K562 (cell line): ENCODE data around the gene HTR1D. TPM values are rescaled to one million over a fixed set of nuclear protein-coding genes. Genes with fewer than 3 reads are reported as not detected.
A peak's percentile ranks its signal among the peaks of the same experiment; 100 is the strongest.

Source experiments
- CCNT2 ChIP-seq: IDR thresholded peaks from 2 replicates; pipeline ENCODE4 v1.6.1; 2011; ENCODE audit warnings: borderline replicate concordance, low read depth, mild to moderate bottlenecking, moderate library complexity, mixed read lengths, low read length; ENCODE audit not compliant: insufficient read length; ENCODE audit errors: extremely low read depth
- MEIS2 ChIP-seq: fragments of 450-650 bp; IDR thresholded peaks from 2 replicates; pipeline ENCODE4 v1.6.1; 2014; ENCODE audit warnings: mild to moderate bottlenecking; ENCODE audit not compliant: partially characterized antibody
- NR4A1 ChIP-seq, 2 experiments: fragments of 250-450 bp in 1 of 2; fragments of 450-650 bp in 1 of 2; sonication (Bioruptor Pico) in 1 of 2; IDR thresholded peaks; 2 replicates each; pipeline versions ENCODE4 v1.4.0 to v1.6.1; 2016 to 2020; ENCODE audit warnings: mild to moderate bottlenecking in 2 of 2, missing compliant biosample characterization in 1 of 2, missing genetic modification characterization in 1 of 2, moderate library complexity in 1 of 2
- RCOR1 ChIP-seq, 2 experiments: IDR thresholded peaks; 2 replicates each; pipeline ENCODE4 v1.6.1; 2012; ENCODE audit warnings: low read depth in 2 of 2, low read length in 2 of 2, borderline replicate concordance in 1 of 2, improper control_type of control experiment in 1 of 2
- STAG1 ChIP-seq: sonication (generic); formaldehyde crosslinking; IDR thresholded peaks from 2 replicates; pipeline ENCODE4 v1.5.0; 2020; ENCODE audit warnings: missing genetic modification reagents, borderline replicate concordance
- polyA plus RNA-seq, 8 experiments: library from polyadenylated mRNA; depleted of rRNA in 4 of 8; stranded (reverse) in 5 of 8; unstranded in 3 of 8; fragments of >200 nt; fragmentation: Nextera tagmentation in 2 of 8; fragmentation: Illumina TruSeq in 1 of 8; extraction: Ambion mirVana in 2 of 8; extraction: Trizol in 1 of 8; gene quantifications; 2 replicates each; pipeline versions ENCODE4 v1.2.1 to v1.2.3, GENCODE V29; 2011 to 2014; ENCODE audit warnings: inconsistent platforms in 1 of 8, missing spikeins in 1 of 8
- total RNA-seq, 7 experiments: library from RNA; depleted of rRNA in 6 of 7; stranded (reverse); fragments of >200 nt in 6 of 7; fragmentation: Illumina TruSeq in 2 of 7; extraction: Trizol in 2 of 7; gene quantifications; 2 replicates each; pipeline versions ENCODE4 v1.2.1 to v1.2.3, GENCODE V29; 2011 to 2021; ENCODE audit warnings: low replicate concordance in 1 of 7
- TF ChIP-seq, protein P1 (sequence below), 2 experiments: fragments of 450-650 bp; formaldehyde crosslinking in 1 of 2; IDR thresholded peaks; 2 replicates each; pipeline versions ENCODE4 v1.4.0 to v1.6.1; 2014 to 2020; ENCODE audit warnings: mild to moderate bottlenecking in 2 of 2, borderline replicate concordance in 1 of 2, low read depth in 1 of 2
- TF ChIP-seq, protein P2 (sequence below), 2 experiments: fragments of 250-450 bp in 1 of 2; fragments of 450-650 bp in 1 of 2; sonication (Bioruptor Pico) in 1 of 2; IDR thresholded peaks; 2 replicates each; pipeline versions ENCODE4 v1.6.1 to v1.8.0; 2016 to 2021; ENCODE audit warnings: mild to moderate bottlenecking in 2 of 2, moderate library complexity in 2 of 2, missing compliant biosample characterization in 1 of 2, missing genetic modification characterization in 1 of 2

The HTR1D gene
- total and polyA plus RNA-seq, 9 of the 15 experiments (the other 6 are each of a cell fraction or from before 2014, with no cell fraction given): 0.03 to 0.09 (median 0.04) TPM; not detected in 4

DNA sequence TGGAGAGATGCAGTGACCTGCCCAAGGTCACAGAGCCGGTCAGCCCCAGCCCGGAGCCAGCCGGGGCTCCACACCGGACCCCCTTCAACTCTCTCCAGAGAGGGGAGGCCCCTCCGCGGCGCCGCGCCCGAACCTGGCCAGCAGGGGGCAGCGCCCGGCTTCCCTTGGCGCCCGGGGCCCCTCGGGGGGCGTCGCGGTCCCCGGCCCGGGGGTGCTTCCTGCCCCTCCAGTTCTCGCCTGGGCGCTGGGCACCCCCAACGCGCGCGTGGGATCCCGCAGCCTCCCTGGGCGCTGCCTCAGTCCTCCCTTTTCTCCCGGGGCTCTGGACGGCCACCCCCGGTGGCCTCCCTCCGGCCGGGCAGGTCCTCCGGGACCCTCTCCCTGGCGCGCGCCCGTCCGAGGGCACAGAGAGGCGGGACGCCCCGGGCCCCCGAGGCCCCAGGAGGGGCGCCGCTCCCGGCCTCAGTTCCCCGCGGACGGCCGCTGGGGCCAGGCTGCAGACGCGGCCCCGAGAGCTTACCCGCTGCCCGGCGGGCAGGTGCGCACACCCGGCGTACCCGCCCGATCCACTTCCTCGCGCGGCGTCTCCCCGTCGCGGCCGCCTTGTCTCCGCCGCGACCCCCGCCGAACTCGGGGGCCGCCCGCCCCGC is 406 bp downstream of the HTR1D start (continued):
- TF ChIP-seq, protein P1, sequence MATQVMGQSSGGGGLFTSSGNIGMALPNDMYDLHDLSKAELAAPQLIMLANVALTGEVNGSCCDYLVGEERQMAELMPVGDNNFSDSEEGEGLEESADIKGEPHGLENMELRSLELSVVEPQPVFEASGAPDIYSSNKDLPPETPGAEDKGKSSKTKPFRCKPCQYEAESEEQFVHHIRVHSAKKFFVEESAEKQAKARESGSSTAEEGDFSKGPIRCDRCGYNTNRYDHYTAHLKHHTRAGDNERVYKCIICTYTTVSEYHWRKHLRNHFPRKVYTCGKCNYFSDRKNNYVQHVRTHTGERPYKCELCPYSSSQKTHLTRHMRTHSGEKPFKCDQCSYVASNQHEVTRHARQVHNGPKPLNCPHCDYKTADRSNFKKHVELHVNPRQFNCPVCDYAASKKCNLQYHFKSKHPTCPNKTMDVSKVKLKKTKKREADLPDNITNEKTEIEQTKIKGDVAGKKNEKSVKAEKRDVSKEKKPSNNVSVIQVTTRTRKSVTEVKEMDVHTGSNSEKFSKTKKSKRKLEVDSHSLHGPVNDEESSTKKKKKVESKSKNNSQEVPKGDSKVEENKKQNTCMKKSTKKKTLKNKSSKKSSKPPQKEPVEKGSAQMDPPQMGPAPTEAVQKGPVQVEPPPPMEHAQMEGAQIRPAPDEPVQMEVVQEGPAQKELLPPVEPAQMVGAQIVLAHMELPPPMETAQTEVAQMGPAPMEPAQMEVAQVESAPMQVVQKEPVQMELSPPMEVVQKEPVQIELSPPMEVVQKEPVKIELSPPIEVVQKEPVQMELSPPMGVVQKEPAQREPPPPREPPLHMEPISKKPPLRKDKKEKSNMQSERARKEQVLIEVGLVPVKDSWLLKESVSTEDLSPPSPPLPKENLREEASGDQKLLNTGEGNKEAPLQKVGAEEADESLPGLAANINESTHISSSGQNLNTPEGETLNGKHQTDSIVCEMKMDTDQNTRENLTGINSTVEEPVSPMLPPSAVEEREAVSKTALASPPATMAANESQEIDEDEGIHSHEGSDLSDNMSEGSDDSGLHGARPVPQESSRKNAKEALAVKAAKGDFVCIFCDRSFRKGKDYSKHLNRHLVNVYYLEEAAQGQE (IDR thresholded peaks at IDR 0.05; ENCODE audit: borderline replicate concordance): peak; percentile 86
- TF ChIP-seq, protein P1 (CRISPR knock-in tag; IDR thresholded peaks at IDR 0.05; ENCODE audit: low read depth): no peak
- TF ChIP-seq RCOR1 (IDR thresholded peaks at IDR 0.05; ENCODE audit: borderline replicate concordance in 1 of 2, low read depth in 2 of 2, low read length in 2 of 2) (no peak), NR4A1 (CRISPR knock-in tag; IDR thresholded peaks at IDR 0.05) (no peak), NR4A1 (tag; IDR thresholded peaks at IDR 0.05) (peak; percentile 18; the same call in 1 of the 2 replicates), CCNT2 (peak; percentile 17), MEIS2 (no peak), STAG1 (CRISPR knock-in tag) (no peak; the same call in 1 of the 2 replicates)
- TF ChIP-seq, protein P2, sequence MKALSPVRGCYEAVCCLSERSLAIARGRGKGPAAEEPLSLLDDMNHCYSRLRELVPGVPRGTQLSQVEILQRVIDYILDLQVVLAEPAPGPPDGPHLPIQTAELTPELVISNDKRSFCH (CRISPR knock-in tag; IDR thresholded peaks at IDR 0.05): no peak
- TF ChIP-seq, protein P2 (tag; IDR thresholded peaks at IDR 0.05): 0 out of 2 replicates have a peak, but pooled peaks have one; percentile 40
- TF ChIP-seq, all 486 proteins: peak for 21
